HepG2 (cell line): ENCODE data around the gene MRPL58. TPM values are rescaled to one million over a fixed set of nuclear protein-coding genes. Genes with fewer than 3 reads are reported as not detected.

ENCODE experiments used
- BRCA1 ChIP-seq: sonication (generic); formaldehyde crosslinking; IDR thresholded peaks from 2 replicates; pipeline ENCODE4 v1.4.0; 2020; ENCODE audit warnings: missing genetic modification reagents
- ELF3 ChIP-seq: IDR thresholded peaks from 2 replicates; pipeline ENCODE4 v1.6.1; 2016; ENCODE audit warnings: missing genetic modification reagents, missing compliant biosample characterization
- HNF4G ChIP-seq, 2 experiments: sonication (generic) in 1 of 2; formaldehyde crosslinking in 1 of 2; IDR thresholded peaks; 2 replicates each; pipeline versions ENCODE4 v1.4.0 to v1.6.1; 2011 to 2020; ENCODE audit warnings: borderline replicate concordance in 2 of 2, low read depth in 2 of 2, mild to moderate bottlenecking in 2 of 2, low read length in 1 of 2, missing genetic modification reagents in 1 of 2, moderate library complexity in 1 of 2
- LCORL ChIP-seq, 2 experiments: fragments of 450-650 bp in 1 of 2; sonication (generic) in 1 of 2; formaldehyde crosslinking in 1 of 2; IDR thresholded peaks; 2 replicates each; pipeline versions ENCODE4 v1.5.0 to v1.6.1; 2017 to 2020; ENCODE audit warnings: antibody characterized with exemption in 1 of 2, missing genetic modification reagents in 1 of 2
- MATR3 ChIP-seq: sonication (generic); formaldehyde crosslinking; IDR thresholded peaks from 2 replicates; pipeline ENCODE4 v1.4.0; 2020; ENCODE audit warnings: missing genetic modification reagents
- NAIF1 ChIP-seq: sonication (generic); formaldehyde crosslinking; IDR thresholded peaks from 2 replicates; pipeline ENCODE4 v1.5.0; 2020; ENCODE audit warnings: mild to moderate bottlenecking, missing genetic modification reagents, borderline replicate concordance
- NCOA1 ChIP-seq: sonication (generic); formaldehyde crosslinking; IDR thresholded peaks from 2 replicates; pipeline ENCODE4 v1.9.0; 2021; ENCODE audit warnings: missing genetic modification reagents
- NR2C2 ChIP-seq: sonication (generic); formaldehyde crosslinking; IDR thresholded peaks from 2 replicates; pipeline ENCODE4 v1.4.0; 2020; ENCODE audit warnings: missing genetic modification reagents, mild to moderate bottlenecking, moderate library complexity, borderline replicate concordance
- RFXANK ChIP-seq: IDR thresholded peaks from 2 replicates; pipeline ENCODE4 v1.6.1; 2016
- ZNF451 ChIP-seq: sonication (generic); formaldehyde crosslinking; IDR thresholded peaks from 2 replicates; pipeline ENCODE4 v1.5.0; 2020; ENCODE audit warnings: mild to moderate bottlenecking, missing genetic modification reagents
- ZNF577 ChIP-seq: sonication (generic); formaldehyde crosslinking; IDR thresholded peaks from 2 replicates; pipeline ENCODE4 v1.4.0; 2020; ENCODE audit warnings: mild to moderate bottlenecking, low read depth, missing genetic modification reagents, borderline replicate concordance
- ZNF605 ChIP-seq: sonication (generic); formaldehyde crosslinking; IDR thresholded peaks from 2 replicates; pipeline ENCODE4 v1.8.0; 2022; ENCODE audit warnings: mild to moderate bottlenecking, missing genetic modification reagents
- ZNF839 ChIP-seq: sonication (generic); formaldehyde crosslinking; IDR thresholded peaks from 2 replicates; pipeline ENCODE4 v1.4.0; 2020; ENCODE audit warnings: missing genetic modification reagents, mild to moderate bottlenecking, borderline replicate concordance
- ZNF850 ChIP-seq: sonication (generic); formaldehyde crosslinking; conservative IDR thresholded peaks from 2 replicates; pipeline ENCODE4 v1.9.0; 2021; ENCODE audit warnings: mild to moderate bottlenecking, missing genetic modification reagents
- polyA plus RNA-seq, 8 experiments: library from polyadenylated mRNA; depleted of rRNA in 3 of 8; stranded (reverse) in 7 of 8; unstranded in 1 of 8; fragments of >200 nt; fragmentation: Illumina TruSeq in 4 of 8; extraction: Trizol in 4 of 8; gene quantifications; 2 replicates each; pipeline versions ENCODE4 v1.2.1 to v1.2.3, GENCODE V29; 2011 to 2016; ENCODE audit warnings: low read depth in 4 of 8, missing spikeins in 1 of 8, mixed read lengths in 1 of 8; ENCODE audit not compliant: insufficient read depth in 1 of 8
- total RNA-seq, 5 experiments: library from RNA; depleted of rRNA; stranded (reverse); fragments of >200 nt; fragmentation: Illumina TruSeq; extraction: Trizol; gene quantifications; 2 replicates each; pipeline ENCODE4 v1.2.3, GENCODE V29; 2016; ENCODE audit warnings: low read depth in 1 of 5
- TF ChIP-seq, protein P1 (sequence below): sonication (generic); formaldehyde crosslinking; IDR thresholded peaks from 2 replicates; pipeline ENCODE4 v1.9.0; 2022; ENCODE audit warnings: missing genetic modification reagents, mild to moderate bottlenecking, borderline replicate concordance
- TF ChIP-seq, protein P2 (sequence below): sonication (generic); formaldehyde crosslinking; IDR thresholded peaks from 2 replicates; pipeline ENCODE4 v1.8.1; 2023; ENCODE audit warnings: mild to moderate bottlenecking, missing genetic modification reagents

Gene MRPL58
- total and polyA plus RNA-seq, 2 of the 13 experiments (the other 11 are each of a cell fraction or from before 2014, with no cell fraction given) = 44.9 to 68.9 TPM

DNA sequence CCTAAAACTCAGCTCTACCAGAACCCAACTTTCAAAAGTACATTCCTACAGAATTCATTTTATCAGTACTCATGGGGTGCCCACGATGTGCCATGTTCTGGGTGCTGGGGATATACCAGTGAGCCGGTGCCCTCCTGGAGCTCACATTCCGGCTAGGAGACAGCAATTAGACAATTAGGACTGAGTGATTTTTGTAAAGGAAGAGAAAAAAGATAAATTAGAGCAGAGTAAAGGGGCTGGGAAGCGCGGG is 449 bp upstream of the MRPL58 start (continued):
- TF ChIP-seq, protein P1, sequence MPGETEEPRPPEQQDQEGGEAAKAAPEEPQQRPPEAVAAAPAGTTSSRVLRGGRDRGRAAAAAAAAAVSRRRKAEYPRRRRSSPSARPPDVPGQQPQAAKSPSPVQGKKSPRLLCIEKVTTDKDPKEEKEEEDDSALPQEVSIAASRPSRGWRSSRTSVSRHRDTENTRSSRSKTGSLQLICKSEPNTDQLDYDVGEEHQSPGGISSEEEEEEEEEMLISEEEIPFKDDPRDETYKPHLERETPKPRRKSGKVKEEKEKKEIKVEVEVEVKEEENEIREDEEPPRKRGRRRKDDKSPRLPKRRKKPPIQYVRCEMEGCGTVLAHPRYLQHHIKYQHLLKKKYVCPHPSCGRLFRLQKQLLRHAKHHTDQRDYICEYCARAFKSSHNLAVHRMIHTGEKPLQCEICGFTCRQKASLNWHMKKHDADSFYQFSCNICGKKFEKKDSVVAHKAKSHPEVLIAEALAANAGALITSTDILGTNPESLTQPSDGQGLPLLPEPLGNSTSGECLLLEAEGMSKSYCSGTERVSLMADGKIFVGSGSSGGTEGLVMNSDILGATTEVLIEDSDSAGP (CRISPR knock-in tag) = no peak
- TF ChIP-seq NR2C2 (CRISPR knock-in tag) (no peak), MATR3 (CRISPR knock-in tag) (no peak), ZNF605 (CRISPR knock-in tag) (no peak), BRCA1 (CRISPR knock-in tag) (no peak), ZNF839 (no peak), NCOA1 (CRISPR knock-in tag) (no peak), ZNF850 (CRISPR knock-in tag) (no peak), HNF4G (IDR thresholded peaks at IDR 0.05; ENCODE audit: borderline replicate concordance, low read depth, low read length) (no peak), HNF4G (CRISPR knock-in tag; IDR thresholded peaks at IDR 0.05; ENCODE audit: borderline replicate concordance, low read depth) (no peak), RFXANK (no peak), ZNF577 (CRISPR knock-in tag) (no peak), LCORL (IDR thresholded peaks at IDR 0.05) (no peak), LCORL (CRISPR knock-in tag; IDR thresholded peaks at IDR 0.05) (no peak), NAIF1 (no peak), ZNF451 (no peak), ELF3 (CRISPR knock-in tag) (no peak)
- TF ChIP-seq, protein P2, sequence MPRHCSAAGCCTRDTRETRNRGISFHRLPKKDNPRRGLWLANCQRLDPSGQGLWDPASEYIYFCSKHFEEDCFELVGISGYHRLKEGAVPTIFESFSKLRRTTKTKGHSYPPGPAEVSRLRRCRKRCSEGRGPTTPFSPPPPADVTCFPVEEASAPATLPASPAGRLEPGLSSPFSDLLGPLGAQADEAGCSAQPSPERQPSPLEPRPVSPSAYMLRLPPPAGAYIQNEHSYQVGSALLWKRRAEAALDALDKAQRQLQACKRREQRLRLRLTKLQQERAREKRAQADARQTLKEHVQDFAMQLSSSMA (CRISPR knock-in tag) = no peak
